ENCODE measurements around the gene CBX4. TPM values are rescaled to one million over a fixed set of nuclear protein-coding genes. Genes with fewer than 3 reads are reported as not detected.

Gene CBX4
- total and polyA plus RNA-seq, 2 of the 4 experiments (the other 2 are of a cell fraction): 3.2 to 9.4 TPM

DNA sequence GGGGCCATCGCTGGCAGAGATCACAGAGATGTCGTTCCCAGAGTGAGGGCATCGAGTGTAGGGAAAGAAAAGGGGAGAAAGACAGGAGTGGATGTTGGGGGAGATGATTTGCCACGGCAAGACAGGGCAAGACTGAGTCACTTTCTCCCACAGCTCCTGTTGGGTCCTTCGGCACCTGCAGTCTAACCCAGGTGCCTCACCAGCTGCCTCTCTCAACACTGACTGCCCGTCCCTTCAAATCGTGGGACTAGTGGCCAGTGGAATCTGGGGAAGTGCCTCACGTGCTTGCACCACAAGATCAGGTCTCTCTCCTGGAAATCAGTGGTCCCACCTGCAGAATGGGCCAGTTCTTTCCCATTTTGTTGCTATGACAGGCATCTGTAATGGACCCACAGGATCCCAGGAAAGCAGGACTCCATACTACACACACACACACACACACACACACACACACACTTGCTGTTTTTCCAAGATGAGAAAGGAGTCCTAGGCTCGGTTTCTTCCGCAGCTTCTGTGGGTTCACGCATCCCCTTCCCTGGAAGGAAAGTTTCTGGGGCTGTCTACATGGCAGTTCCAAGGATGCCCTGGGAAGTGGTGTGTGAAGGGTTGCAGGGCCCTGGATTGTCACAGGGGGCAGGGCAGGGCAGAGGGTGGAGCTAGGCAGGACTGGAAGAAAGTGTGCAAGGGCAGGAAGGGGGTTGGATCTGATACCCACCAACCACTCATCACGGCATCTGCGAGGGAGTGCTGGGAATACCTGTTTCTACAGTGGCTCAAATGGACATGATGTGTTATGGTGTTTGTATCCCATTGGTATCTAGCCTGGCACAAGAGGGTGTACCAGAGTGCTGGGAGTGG, 32.1 kb downstream of the CBX4 start:
- ATAC-seq (ENCODE audit: low read depth) (no peak), DNase-seq (no peak)
- Histone ChIP-seq H3K4me2 (ENCODE audit: low read depth, low read length) (no peak overlapping the region), H2BK20ac (ENCODE audit: low read depth, low read length) (no peak overlapping the region), H3K36me3 (ENCODE audit: control insufficient read depth, insufficient read depth, low read length) (no peaks in the 10 kb centered on the region), H3K9ac (ENCODE audit: low read depth, low read length) (no peak overlapping the region), H3K4ac (ENCODE audit: low read depth, low read length) (no peak overlapping the region), H4K20me1 (ENCODE audit: insufficient read depth, low read length) (peaks cover 4% of the 10 kb centered on the region; the same call in 1 of the 2 replicates), H3K4me3 (ENCODE audit: insufficient read depth, low read depth, low read length) (no peak overlapping the region), H2BK120ac (ENCODE audit: low read depth, low read length) (no peak overlapping the region), H3K27me3 (ENCODE audit: control insufficient read depth, insufficient read depth, low read length) (peaks cover 97% of the 10 kb centered on the region), H3K56ac (ENCODE audit: extremely low read depth, insufficient read depth, low read length) (no peak overlapping the region), H3K9me3 (ENCODE audit: control insufficient read depth, insufficient read depth, low read length) (peaks cover 11% of the 10 kb centered on the region; the same call in 1 of the 2 replicates), H2AK9ac (replicated peaks; ENCODE audit: low read depth, low read length, poor library complexity) (no peak overlapping the region), H3K9me1 (ENCODE audit: insufficient read depth, low read length) (no peaks in the 10 kb centered on the region), H4K91ac (ENCODE audit: insufficient read depth, low read depth, low read length) (no peak overlapping the region), H2AFZ (replicated peaks; ENCODE audit: low read length, poor library complexity) (no peak overlapping the region), H3K23ac (ENCODE audit: low read depth, low read length) (no peak overlapping the region), H2BK5ac (ENCODE audit: low read depth, low read length, poor library complexity, severe bottlenecking) (no peak overlapping the region), H4K8ac (ENCODE audit: low read depth in 2 of 2, low read length in 2 of 2) (no peak overlapping the region), H2BK15ac (ENCODE audit: low read depth, low read length) (no peak overlapping the region), H2AK5ac (ENCODE audit: low read depth, low read length) (no peak overlapping the region), H3K79me1 (ENCODE audit: low read depth in 1 of 2, low read length in 2 of 2) (no peaks in the 10 kb centered on the region), H3K27ac (ENCODE audit: insufficient read depth, low read length) (no peak overlapping the region), H3K14ac (replicated peaks; ENCODE audit: low read depth, low read length) (no peak overlapping the region), H4K5ac (ENCODE audit: low read depth, low read length) (no peak overlapping the region), H3K4me1 (ENCODE audit: control insufficient read depth, insufficient read depth, low read length) (peaks cover 8% of the 10 kb centered on the region), H3K18ac (ENCODE audit: low read depth, low read length) (no peak overlapping the region)
- dilution Hi-C loops (cut with HindIII; ENCODE audit: low sequenced_read_pairs, unreplicated experiment): no loop called here
- in situ Hi-C loops (cut with MboI; ENCODE audit: low sequenced_read_pairs): no loop called here
- WGBS, 2 experiments (ENCODE audit: extremely low coverage in 2 of 2, insufficient read length in 1 of 2): 0% methylated on average over 2 of the region's 13 CpGs; no CpG with 5 or more reads in 1 of the 2 experiments
- POLR2A ChIA-PET (ENCODE audit: unreplicated experiment): no interaction called here
- BruUV-seq (replicated peaks): no TSS peak
- intact Hi-C loops (cut with micrococcal nuclease): no loop called here
- CTCF ChIA-PET: no interaction called here
- no peak for TF ChIP-seq RAD21 (IDR thresholded peaks at IDR 0.05; ENCODE audit: low read length)
- no peak for TF ChIP-seq BHLHE40 (IDR thresholded peaks at IDR 0.05; ENCODE audit: low read depth, low read length)
- no peak for TF ChIP-seq USF2 (IDR thresholded peaks at IDR 0.05; ENCODE audit: low read depth, low read length)
- no peak for TF ChIP-seq POLR2A (IDR thresholded peaks at IDR 0.05; ENCODE audit: low read depth, low read length)
- TF ChIP-seq MXI1 (IDR thresholded peaks at IDR 0.05; ENCODE audit: borderline replicate concordance, low read depth, low read length): no peak
- no peak for TF ChIP-seq SMC3 (IDR thresholded peaks at IDR 0.05; ENCODE audit: low read depth, low read length)
- no peak for TF ChIP-seq MAZ (IDR thresholded peaks at IDR 0.05; ENCODE audit: borderline replicate concordance, low read depth, low read length)
- TF ChIP-seq CHD1 (IDR thresholded peaks at IDR 0.05; ENCODE audit: low read depth, low read length): no peak
- TF ChIP-seq CEBPB (IDR thresholded peaks at IDR 0.05; ENCODE audit: low read depth, low read length): no peak
- no peak for TF ChIP-seq MAFK (IDR thresholded peaks at IDR 0.05; ENCODE audit: low read depth, low read length)
- TF ChIP-seq, protein P1, sequence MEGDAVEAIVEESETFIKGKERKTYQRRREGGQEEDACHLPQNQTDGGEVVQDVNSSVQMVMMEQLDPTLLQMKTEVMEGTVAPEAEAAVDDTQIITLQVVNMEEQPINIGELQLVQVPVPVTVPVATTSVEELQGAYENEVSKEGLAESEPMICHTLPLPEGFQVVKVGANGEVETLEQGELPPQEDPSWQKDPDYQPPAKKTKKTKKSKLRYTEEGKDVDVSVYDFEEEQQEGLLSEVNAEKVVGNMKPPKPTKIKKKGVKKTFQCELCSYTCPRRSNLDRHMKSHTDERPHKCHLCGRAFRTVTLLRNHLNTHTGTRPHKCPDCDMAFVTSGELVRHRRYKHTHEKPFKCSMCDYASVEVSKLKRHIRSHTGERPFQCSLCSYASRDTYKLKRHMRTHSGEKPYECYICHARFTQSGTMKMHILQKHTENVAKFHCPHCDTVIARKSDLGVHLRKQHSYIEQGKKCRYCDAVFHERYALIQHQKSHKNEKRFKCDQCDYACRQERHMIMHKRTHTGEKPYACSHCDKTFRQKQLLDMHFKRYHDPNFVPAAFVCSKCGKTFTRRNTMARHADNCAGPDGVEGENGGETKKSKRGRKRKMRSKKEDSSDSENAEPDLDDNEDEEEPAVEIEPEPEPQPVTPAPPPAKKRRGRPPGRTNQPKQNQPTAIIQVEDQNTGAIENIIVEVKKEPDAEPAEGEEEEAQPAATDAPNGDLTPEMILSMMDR (conservative IDR thresholded peaks at IDR 0.05; ENCODE audit: low read depth, low read length): no peak
- TF ChIP-seq RCOR1 (IDR thresholded peaks at IDR 0.05; ENCODE audit: insufficient replicate concordance, low read length): no peak
- TF ChIP-seq FOS (IDR thresholded peaks at IDR 0.05; ENCODE audit: low read depth, low read length): no peak
- TF ChIP-seq RFX5 (IDR thresholded peaks at IDR 0.05; ENCODE audit: low read depth, low read length): no peak
- TF ChIP-seq NFE2L2 (IDR thresholded peaks at IDR 0.05; ENCODE audit: low read depth, low read length): no peak

Measured in IMR-90 (cell line).